HG02642 (cell line): Measurements from ENCODE around the gene GPR55.
A peak's percentile ranks its signal among the peaks of the same experiment; 100 is the strongest.

Experiments
- ATAC-seq: cut with Tn5 transposase; IDR thresholded peaks from one replicate; pipeline ENCODE4 v1.9.1; 2021; ENCODE audit warnings: mild to moderate bottlenecking; ENCODE audit not compliant: unreplicated experiment, poor library complexity

GPR55 gene

DNA sequence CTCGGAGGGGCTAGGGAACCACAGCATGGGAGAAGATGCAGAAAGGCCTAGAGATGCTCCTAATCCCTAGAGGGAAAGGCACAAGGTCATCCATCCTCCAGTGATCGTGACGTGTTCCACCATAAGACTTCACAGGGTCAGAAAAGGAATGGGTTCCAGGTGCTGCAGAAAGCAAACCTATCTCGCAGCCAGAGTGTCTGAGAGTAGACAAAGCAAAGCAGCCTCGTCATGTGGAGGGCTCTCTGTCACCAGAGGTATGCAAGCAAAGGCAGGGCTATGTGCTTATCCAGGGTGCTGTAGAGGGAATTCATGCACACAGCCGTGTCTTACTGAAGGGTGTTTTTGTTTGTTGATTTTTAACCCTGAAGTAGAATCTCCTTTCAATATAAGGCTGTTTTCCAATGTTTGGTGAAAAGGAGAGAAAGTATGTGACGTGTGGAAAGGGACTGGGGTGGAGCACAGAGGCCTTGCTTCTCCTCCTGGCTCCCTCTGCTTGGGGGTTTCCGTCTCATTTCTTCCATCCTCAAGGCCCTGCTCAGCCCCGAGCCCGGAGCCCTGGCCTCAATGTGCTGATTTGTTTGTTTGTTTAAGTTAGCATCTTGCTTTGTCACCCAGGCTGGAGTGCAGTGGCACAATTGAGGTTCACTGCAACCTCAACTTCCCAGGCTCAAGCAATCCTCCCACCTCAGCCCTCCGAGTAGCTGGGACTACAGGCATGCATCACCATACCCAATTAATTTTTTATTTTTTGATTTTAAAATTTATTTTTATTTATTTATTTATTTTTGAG is 3.0 kb downstream of the GPR55 start:
- no peak for ATAC-seq

DNA sequence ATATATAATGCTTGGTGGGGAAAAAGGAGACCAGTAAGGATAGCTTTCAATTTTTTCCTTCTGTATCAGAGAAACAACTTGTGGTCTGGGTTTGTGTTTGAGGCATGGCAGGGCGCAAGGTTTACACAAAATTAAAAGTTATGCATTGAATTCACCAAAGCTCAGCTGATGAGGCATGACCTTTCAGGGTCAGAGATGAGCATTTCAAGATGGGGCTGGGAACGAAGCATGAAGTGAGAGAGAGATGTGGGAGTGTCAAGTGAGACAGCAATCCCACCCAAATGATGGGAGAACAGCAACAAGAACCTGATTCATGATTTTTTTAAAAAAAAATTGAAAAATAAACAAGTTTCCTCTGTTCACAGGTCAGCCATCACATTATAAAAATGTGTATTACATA is 4.9 kb downstream of the GPR55 start:
- no peak for ATAC-seq

GRCh38 chr2:230919681-230920080 is 5.4 kb downstream of the GPR55 start:
- no peak for ATAC-seq

DNA sequence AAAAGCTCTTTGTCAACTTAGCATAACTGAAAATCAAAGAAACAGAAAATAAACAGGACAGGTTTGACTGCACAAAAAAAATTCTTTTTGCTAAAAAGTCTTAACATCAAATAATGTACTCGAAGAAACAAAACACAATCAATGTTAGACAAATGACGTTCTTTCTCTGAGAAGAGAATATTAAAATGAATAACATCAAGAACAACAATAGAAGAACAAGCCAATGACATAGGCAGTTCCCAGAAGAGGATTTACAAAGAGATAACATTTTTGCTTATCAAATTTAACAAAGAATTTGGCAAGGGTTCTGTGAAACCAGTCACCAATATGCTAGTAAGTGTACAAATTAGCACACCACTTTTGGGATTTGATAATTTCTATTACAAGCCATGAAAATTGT is 5.8 kb downstream of the GPR55 start:
- ATAC-seq, result no peak

GRCh38 chr2:230916218-230916617 is 8.8 kb downstream of the GPR55 start:
- ATAC-seq, result no peak

DNA sequence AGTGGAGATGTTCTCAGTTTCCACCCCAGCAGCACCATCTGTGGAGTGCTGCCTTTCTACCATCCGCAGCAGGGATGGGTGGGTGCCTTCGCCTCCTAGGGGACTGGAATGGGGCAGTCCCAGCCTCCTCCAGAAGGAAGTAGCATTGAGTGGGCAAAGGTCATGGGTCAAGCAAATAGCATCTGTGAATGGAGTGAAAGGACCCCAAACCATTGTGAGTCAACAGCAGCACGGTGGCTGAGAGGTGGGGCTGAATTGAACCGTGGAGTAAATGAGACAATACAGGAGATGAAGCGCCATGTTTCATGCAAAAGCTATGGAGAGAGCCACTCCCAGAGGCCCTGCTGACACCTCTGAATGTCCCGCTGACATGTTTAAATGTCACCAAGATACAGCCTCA is 9.7 kb downstream of the GPR55 start:
- ATAC-seq, result no peak

DNA sequence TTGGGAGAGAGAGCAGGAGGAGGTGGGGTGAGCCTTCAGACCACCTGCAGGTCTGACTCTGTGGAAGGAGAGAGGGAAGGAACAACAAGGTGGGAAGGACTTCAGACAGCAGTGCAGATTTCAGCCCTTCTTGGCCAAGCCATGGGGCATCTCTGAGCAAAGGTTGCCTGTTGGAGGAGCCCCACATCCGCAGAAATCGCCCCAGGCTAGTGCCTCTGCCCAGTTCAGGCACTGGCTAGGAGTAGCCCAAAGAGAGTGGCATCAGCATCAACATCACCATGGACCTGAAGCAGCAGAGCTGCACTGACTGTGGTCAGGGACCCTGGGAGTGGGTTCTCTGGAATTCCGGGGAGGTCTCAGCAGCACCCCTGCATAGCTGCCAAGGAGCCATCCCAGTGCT is 10.2 kb downstream of the GPR55 start:
- no peak for ATAC-seq

- ATAC-seq, result peak; percentile 51
Observed at GRCh38 chr2:230913406-230914143, 11.5 kb downstream of the GPR55 start.

DNA sequence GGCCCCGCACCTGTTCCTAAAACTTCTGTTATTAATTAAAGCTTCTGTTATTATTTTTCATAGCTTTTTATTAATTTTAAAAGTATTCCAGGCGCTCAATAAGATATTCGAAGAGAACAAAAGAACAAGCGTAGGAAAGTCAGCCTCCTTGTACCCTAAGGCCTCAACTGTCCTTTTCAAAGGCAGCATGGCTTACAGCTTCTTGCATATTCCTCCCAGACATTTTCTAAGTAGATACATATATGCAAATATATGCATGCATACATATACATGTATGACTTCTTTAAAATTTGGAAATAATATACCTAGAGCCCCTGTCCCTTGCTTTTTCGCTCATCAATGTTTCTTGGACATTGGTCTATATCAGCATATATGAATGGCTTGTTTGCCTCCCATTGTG is 12.3 kb downstream of the GPR55 start:
- ATAC-seq, result no peak

DNA sequence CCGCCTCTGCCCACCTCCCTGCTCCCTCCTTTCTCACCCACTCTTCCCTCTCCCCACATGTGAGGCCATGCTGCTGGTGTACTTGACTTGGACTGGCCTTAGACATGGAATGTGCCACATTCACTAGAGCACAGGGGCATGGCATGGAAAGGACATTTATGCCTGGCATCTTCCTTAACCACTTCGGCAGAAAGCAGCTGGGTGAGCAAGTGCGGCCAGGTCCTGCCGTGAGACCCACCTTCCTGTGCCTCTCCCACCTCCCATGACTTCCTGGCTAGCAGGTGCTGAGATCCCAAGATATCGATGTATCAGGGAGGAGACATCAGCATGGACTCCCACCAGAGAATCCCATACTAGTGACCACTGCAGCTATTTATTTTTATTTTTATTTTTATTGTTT is 13.0 kb downstream of the GPR55 start:
- no peak for ATAC-seq

DNA sequence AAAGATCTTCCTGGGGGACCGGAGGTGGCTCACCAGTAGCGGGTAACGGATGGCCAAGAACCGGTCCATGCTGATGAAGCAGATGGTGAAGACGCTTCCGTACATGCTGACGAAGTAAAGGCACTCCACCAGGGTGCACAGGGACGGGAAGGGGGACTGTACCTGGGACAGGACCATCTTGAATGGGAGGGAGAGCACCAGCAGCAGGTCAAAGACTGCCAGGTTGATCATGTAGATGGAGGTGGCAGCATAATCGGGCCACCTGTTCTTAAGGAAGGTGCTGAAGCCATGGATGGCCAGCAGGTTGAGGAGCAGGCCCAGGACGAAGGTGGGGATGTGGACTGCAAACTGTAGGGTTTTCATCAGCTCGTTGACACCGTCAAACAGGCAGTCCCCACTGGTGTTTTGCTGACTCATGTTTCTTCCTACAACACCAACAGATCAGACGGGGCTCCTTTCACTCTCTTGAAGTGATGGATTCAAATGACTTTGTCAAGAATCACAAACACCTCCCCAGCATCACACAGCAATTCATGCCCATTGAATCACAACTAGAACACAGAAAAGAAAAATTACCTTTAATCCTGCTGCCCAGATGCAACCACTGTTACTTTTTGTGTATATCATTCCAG is 14.4 kb downstream of the GPR55 start:
- no peak for ATAC-seq

GRCh38 chr2:230909841-230910545 is 15.0 kb downstream of the GPR55 start:
- no peak for ATAC-seq

GRCh38 chr2:230908595-230909191 is 16.3 kb downstream of the GPR55 start:
- ATAC-seq, result no peak

DNA sequence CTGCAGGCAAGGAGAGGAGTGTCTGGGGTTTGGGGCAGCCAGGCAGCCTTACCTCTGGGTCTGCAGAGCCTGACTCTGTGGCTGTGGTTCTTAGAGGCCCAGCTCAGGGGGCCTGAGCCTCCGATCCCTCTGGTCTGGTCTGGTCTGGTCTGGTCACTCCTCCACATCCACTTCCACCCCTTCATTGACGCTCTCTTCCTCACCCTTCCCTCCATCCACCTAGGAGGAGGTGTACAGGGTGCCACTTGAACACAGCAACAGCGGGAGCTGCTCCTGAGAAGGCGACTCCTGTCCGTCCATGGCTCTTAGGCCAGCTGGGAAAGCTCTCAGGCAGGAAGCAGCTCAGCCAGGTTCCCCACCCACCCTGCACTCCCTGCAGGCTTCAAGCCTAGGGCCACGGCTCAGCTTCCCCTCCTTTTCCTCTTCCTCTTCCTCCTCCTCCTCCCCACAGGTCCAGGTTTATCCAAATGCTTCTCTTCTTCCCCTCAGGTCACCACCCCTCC is 16.9 kb downstream of the GPR55 start:
- no peak for ATAC-seq

DNA sequence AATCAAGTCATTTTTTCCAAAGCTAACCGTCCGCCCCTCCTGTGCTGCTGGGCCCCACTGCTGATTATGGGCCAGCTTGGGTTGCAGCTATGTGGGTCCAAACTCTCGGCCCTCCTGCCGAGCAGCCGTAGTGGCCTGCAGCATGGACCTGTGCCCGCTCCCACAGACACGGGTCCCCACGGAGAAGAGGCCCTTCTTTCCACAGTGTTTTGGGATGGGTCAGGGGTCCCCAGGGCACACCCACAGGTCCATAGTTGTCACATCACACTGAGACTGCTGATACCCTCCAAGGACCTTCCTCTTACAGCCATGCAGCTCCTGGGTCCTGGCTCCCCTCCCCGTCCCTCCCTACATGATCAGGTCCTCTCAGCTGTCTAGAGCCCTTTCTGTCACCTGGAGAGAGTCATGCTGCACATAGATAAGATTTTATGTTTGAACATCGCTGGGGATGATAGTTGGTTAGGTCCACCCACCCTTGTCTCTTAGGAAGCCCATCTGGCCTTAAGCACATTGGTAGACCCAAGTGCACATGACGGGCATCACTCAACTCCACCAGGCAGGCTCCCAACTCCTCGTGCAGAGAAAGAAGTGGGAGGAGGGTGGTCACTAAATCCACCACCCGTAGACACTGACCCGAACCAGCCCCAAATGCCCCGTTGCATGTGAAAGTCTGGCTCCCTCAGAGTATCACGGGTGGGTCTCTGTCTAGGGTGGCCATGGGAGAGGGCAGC is 17.5 kb downstream of the GPR55 start:
- ATAC-seq, result no peak

DNA sequence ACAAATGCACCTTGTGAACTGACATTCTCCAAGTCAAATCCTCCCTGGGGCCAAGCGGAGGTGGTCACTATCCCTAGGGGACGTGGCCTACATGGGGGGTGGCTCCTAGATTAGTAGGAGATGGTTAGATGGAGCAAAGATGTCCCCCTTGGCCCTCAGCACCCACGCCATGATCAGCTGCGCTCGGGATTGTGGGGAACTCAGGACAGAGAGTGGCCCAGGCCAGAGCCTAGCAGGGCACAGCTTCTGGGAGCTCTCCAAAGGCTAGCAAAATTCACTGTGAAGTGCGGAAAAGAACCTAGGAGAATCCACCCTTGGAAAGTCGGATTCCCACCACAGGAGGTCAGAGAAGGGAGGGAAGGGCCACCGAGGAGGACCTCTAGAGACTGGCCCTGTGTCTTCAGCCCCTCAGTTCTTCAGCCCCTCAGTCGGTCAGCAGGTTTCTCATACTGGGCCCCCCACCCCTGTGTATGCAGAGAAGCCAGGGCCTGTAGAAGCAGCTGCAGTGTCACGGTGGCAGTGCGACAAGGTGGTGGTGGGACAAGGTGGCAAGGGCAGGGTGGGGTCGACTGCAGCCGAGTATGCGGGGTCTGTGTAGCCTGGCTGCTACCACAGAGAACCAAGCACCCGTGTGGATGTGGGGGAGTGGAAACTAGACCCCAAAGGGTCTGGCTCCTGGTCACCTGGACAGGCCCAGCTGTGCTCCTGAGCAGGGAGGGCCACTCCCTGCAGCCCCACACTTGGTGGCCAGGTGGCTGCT is 18.4 kb downstream of the GPR55 start:
- no peak for ATAC-seq

GRCh38 chr2:230905448-230906421 is 19.3 kb downstream of the GPR55 start:
- no peak for ATAC-seq
